ENCODE results near the gene CDC42EP1.
A peak's percentile ranks its signal among the peaks of the same experiment; 100 is the strongest.
"Not testable (repeated sequence)": the region's sequence is repeated elsewhere in the genome, so short reads cannot be mapped to it uniquely, and the experiment has no call there.

Gene CDC42EP1

GRCh38 chr22:37535159-37535558, 25.1 kb upstream of the CDC42EP1 start:
- no peak for DNase-seq

GRCh38 chr22:37538590-37539357, 21.5 kb upstream of the CDC42EP1 start:
- peak; percentile 90 to 91 for DNase-seq

- not testable (repeated sequence) for DNase-seq
Measured at GRCh38 chr22:37539790-37540189, 20.5 kb upstream of the CDC42EP1 start.

- DNase-seq: not testable (repeated sequence)
Measured at GRCh38 chr22:37542416-37542815, 17.9 kb upstream of the CDC42EP1 start.

GRCh38 chr22:37542959-37543358, 17.3 kb upstream of the CDC42EP1 start:
- DNase-seq: no peak

GRCh38 chr22:37544955-37545702, 15.2 kb upstream of the CDC42EP1 start:
- peak; percentile 16 to 47 for DNase-seq

- no peak for DNase-seq
Measured at GRCh38 chr22:37545703-37546436, 14.4 kb upstream of the CDC42EP1 start.

- DNase-seq: no peak
Measured at GRCh38 chr22:37546437-37547250, 13.6 kb upstream of the CDC42EP1 start.

- DNase-seq: no peak
Measured at GRCh38 chr22:37547251-37547741, 13.0 kb upstream of the CDC42EP1 start.

- DNase-seq: peak; percentile 35 to 56
Measured at GRCh38 chr22:37549704-37550059, 10.6 kb upstream of the CDC42EP1 start.

- DNase-seq: not testable (repeated sequence)
Measured at GRCh38 chr22:37550921-37551320, 9.4 kb upstream of the CDC42EP1 start.

- no peak for DNase-seq
Measured at GRCh38 chr22:37551981-37552380, 8.3 kb upstream of the CDC42EP1 start.

- no peak for DNase-seq
Measured at GRCh38 chr22:37552524-37553163, 7.6 kb upstream of the CDC42EP1 start.

GRCh38 chr22:37553725-37554124, 6.6 kb upstream of the CDC42EP1 start:
- no peak for DNase-seq

- no peak for DNase-seq
Measured at GRCh38 chr22:37555029-37555428, 5.3 kb upstream of the CDC42EP1 start.

- DNase-seq: no peak
Measured at GRCh38 chr22:37556710-37557109, 3.6 kb upstream of the CDC42EP1 start.

GRCh38 chr22:37557321-37558001, 2.8 kb upstream of the CDC42EP1 start:
- no peak for DNase-seq

- DNase-seq: no peak
Measured at GRCh38 chr22:37558815-37559214, 1.5 kb upstream of the CDC42EP1 start.

GRCh38 chr22:37559521-37559900, 769 bp upstream of the CDC42EP1 start:
- no peak for DNase-seq

GRCh38 chr22:37560608-37561211, 430 bp downstream of the CDC42EP1 start:
- DNase-seq: no peak
